ENCODE results near the gene ZFHX3.

DNA sequence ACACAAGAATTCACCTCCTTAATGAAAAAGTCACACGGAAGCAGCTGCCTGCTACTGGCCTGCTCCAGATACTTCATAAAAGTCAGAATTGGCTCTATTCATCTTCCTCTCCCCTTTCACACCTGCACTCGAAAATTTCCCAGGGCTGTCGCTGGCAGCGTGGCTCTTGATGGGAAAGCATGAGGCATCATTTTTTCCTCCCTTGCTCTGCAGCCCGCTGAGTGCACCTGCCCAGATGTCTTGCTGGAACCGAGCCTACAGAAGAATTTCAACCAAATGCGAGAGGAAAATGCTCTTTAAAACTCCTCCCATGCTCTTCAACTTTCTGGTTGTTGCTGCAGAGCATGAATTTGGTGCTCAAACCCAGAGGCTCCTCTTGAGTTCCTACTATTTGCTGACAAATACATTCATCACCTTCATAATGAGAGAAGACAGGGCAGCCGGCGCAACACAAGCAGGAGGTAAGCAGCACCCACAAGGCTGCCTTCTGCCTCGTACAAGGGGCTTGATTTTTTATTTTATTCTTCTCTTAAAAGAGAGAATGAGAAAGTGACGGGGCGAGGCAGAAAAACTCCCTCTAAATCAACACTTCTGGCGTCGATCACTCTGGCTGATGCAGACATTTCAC lies 146.8 kb downstream of the ZFHX3 start:
- TF ChIP-seq, protein P1, sequence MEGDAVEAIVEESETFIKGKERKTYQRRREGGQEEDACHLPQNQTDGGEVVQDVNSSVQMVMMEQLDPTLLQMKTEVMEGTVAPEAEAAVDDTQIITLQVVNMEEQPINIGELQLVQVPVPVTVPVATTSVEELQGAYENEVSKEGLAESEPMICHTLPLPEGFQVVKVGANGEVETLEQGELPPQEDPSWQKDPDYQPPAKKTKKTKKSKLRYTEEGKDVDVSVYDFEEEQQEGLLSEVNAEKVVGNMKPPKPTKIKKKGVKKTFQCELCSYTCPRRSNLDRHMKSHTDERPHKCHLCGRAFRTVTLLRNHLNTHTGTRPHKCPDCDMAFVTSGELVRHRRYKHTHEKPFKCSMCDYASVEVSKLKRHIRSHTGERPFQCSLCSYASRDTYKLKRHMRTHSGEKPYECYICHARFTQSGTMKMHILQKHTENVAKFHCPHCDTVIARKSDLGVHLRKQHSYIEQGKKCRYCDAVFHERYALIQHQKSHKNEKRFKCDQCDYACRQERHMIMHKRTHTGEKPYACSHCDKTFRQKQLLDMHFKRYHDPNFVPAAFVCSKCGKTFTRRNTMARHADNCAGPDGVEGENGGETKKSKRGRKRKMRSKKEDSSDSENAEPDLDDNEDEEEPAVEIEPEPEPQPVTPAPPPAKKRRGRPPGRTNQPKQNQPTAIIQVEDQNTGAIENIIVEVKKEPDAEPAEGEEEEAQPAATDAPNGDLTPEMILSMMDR (IDR thresholded peaks at IDR 0.05): no peak
- TF ChIP-seq POLR2A (IDR thresholded peaks at IDR 0.05): no peak

All from heart left ventricle (tissue), 13 donors.